SKM-1 (cell line): Measurements from ENCODE around the gene ST6GALNAC4.

ENCODE experiments used
- DNase-seq: peaks from one replicate; lab custom pipeline; 2025; ENCODE audit not compliant: unreplicated experiment; lab: John Stamatoyannopoulos, UW

ST6GALNAC4 gene

DNA sequence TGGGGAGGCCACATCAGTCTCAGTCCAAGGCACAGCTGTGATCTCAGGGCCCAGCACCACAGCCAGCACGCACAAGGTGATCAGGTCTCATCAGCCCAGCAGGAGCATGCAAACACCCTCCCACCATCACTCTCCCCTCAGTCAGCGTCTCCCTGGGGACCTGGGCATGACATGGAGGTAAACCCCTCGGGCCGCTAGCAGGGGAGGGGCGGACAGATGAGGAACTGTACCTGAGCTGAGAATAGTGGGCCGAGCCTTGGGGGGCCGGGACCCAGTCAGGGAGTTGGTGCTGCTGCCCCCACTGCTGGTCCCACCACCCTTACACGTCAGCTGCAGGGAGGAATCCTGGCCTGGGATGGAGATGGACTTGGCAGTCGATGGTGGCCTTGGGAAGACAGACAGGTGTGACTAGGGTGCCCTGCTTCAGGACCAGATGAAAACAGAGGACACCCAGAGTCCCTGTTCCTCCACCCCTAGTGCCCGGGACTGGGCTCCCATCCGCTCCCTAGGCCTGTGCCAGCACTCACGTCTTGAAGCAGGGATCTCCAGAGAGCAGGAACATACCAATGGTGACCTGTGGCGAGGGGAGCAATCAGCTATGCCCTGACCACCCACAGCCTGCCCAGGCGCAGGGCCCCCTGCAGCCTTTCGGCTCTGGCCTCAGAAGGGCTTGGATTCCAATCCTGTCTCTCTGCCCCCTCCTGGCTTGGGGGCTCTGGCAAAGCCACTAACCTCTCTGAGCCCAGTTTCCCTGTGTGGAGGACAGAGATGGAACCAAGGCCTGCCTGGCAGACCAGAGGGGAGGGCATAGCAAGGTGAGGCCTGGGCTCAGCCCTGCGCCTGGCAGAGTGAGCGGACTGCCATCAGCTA, 31.2 kb upstream of the ST6GALNAC4 start:
- DNase-seq = no peak

GRCh38 chr9:127946728-127947127, 29.9 kb upstream of the ST6GALNAC4 start:
- DNase-seq = no peak

- no peak for DNase-seq
Measured at GRCh38 chr9:127945942-127946341, 29.1 kb upstream of the ST6GALNAC4 start.

GRCh38 chr9:127945338-127945737, 28.5 kb upstream of the ST6GALNAC4 start:
- DNase-seq = no peak

- no peak for DNase-seq
Measured at GRCh38 chr9:127944586-127945218, 27.9 kb upstream of the ST6GALNAC4 start.

GRCh38 chr9:127943731-127944144, 26.9 kb upstream of the ST6GALNAC4 start:
- DNase-seq = peak; percentile 64

- DNase-seq = no peak
Measured at GRCh38 chr9:127943011-127943662, 26.3 kb upstream of the ST6GALNAC4 start.

GRCh38 chr9:127942216-127943010, 25.6 kb upstream of the ST6GALNAC4 start:
- peak; percentile 19 for DNase-seq

- no peak for DNase-seq
Measured at GRCh38 chr9:127941961-127942215, 25.0 kb upstream of the ST6GALNAC4 start.

DNA sequence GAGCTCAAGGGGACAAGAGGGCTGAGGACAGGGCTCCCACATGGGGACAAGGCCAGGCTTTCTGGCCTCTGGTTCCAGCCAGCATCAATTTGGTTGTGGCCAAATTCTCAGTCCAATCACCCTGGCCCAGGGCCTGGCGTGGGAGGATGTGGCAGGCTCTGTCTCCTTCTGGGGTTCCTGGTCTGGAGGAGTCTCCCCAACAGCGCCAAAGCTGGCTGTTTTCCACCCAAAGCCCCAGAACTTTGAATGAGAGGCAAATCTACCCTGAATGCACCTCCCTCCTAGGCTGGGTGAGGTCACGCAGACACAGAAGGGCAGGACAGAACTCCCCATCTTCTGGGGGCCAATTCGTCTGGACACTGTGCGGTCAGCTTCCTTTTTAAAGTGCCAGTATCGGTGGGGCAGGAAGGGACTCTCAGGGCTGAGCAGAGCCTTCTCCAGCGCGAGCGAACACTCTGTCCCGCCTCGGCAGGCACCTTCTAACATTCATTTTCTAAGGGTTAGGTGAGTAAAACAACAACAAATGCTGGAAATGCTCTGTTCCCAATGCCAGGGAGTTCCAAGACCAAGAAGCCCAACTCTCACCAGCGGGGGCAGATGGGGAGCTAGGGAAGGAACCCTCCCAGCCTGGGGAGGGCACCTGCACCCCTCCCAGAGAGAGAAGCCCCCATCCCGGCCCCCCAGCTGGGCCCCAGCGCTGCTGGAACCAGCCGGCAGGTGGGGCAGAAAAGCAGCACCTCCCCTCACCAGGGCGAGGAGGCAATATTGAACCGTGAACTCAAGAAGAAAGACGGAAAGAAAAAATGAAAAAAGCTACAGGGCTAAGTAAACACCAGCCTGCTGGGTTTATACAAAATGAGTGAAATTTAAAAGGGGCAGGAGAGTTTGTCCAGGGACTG, 24.5 kb upstream of the ST6GALNAC4 start:
- no peak for DNase-seq

DNA sequence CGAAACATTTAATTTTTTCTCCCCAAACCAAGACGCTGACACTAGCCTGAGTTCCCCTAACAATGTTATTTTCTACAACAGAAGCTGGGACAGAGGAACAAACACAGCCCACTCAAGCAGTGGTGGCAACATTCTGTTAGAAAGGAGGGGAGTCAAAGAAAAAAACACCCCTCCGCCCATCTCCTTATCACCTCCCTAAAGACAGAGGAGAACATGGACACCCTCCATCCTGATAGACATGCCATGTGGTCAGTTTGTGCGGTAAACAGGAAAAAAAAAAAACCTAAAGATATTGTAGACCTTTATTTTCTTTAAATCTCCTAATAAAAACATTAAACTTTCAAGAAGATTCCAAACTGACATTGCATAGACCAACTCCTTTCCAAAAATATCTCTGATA, 23.8 kb upstream of the ST6GALNAC4 start:
- no peak for DNase-seq

- no peak for DNase-seq
Measured at GRCh38 chr9:127938298-127938690, 21.5 kb upstream of the ST6GALNAC4 start.

GRCh38 chr9:127937388-127938297, 20.8 kb upstream of the ST6GALNAC4 start, which contains the start of gene DPM2:
TSS of gene DPM2 (minus strand) at chr9:127937854. CDS start at chr9:127937820, 34 bp downstream.
- peak; percentile 80 for DNase-seq

- no peak for DNase-seq
Measured at GRCh38 chr9:127937056-127937387, 20.2 kb upstream of the ST6GALNAC4 start.

GRCh38 chr9:127936347-127936852, 19.6 kb upstream of the ST6GALNAC4 start:
- no peak for DNase-seq

DNA sequence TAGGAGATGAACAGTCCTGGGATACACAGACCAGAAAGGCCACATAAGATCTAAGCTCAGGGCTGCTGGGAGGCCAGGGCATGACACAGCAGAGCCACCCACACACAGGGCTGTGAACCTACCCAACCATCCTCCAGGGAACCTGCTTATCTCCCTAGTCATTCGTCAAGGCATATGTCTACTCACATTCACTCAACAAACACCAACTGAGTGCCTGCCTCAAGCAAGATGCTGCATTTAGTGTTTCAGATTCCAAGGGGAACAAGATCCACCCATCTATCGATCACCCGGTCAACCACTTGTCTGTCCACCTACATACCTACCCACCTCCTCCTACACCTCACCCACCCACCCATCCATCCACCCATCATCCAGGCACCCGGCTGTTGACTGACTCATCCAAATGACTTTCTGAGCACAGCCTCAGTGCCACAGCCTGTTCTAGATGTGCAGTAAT, 19.0 kb upstream of the ST6GALNAC4 start:
- DNase-seq = no peak

- DNase-seq = no peak
Measured at GRCh38 chr9:127934986-127935385, 18.1 kb upstream of the ST6GALNAC4 start.

- no peak for DNase-seq
Measured at GRCh38 chr9:127934248-127934647, 17.4 kb upstream of the ST6GALNAC4 start.
